K562 (cell line): Measurements from ENCODE around the gene EPHA1. TPM values are rescaled to one million over a fixed set of nuclear protein-coding genes. Genes with fewer than 3 reads are reported as not detected.

Experiments used
- ATAC-seq: fragments of 200-7000 bp; cut with Tn5 transposase; 3 replicates; pipeline ENCODE4 v1.9.1; 2020; ENCODE audit warnings: moderate library complexity
- BruUV-seq: library from RNA; stranded (reverse); fragments of 400-500 nt; replicated peaks from 2 replicates; lab custom pipeline; 2021; lab: Mats Ljungman, UMichigan
- CTCF ChIA-PET: fragments of 300-600 bp; formaldehyde crosslinking; extraction: SDS; loops from one replicate; lab custom pipeline; 2021; ENCODE audit warnings: low intra/inter-chr PET ratio; lab: Yijun Ruan, JAX
- POLR2A ChIA-PET: fragments of 300-600, 350-650 bp; sonication (Branson Sonifier 250); formaldehyde crosslinking; extraction: SDS; loops from one replicate; lab custom pipeline; 2021; ENCODE audit warnings: antibody characterized with exemption, inconsistent platforms; lab: Yijun Ruan, JAX
- DNase-seq, 4 experiments: peaks; one replicate each; pipeline versions ENCODE4 v3.0.0 to v3.0.0-alpha.2; 2011 to 2018; ENCODE audit warnings: low spot score in 3 of 4, mixed read lengths in 3 of 4; ENCODE audit errors: extremely low read depth in 1 of 4
- FAIRE-seq: peaks from 2 replicates; lab custom pipeline; 2011; peaks lifted over from hg19 to GRCh38; lab: Jason Lieb, UNC
- H2AFZ ChIP-seq: 2 replicates; pipeline ENCODE4 v1.6.0; 2011; ENCODE audit warnings: low read depth, low read length, control low read depth, inconsistent platforms
- H3K27ac ChIP-seq: fragments of 200-600 bp; 3 replicates; pipeline ENCODE4 v1.8.0; 2011; ENCODE audit warnings: low read depth, mild to moderate bottlenecking, control low read depth, inconsistent platforms, low read length, moderate library complexity, mixed read lengths; ENCODE audit errors: extremely low read depth
- H3K27me3 ChIP-seq, 2 experiments: fragments of 300-600 bp in 1 of 2; 2 replicates in 1 of 2; 3 replicates in 1 of 2; pipeline versions ENCODE4 v1.6.0 to v1.8.0; 2011; ENCODE audit warnings: inconsistent platforms in 2 of 2, low read length in 2 of 2, mild to moderate bottlenecking in 1 of 2, mixed read lengths in 1 of 2, moderate library complexity in 1 of 2; ENCODE audit not compliant: control insufficient read depth in 2 of 2, insufficient read depth in 2 of 2
- H3K36me3 ChIP-seq: fragments of 300-600 bp; 3 replicates; pipeline ENCODE4 v1.8.0; 2011; ENCODE audit warnings: mild to moderate bottlenecking, low read length, inconsistent platforms; ENCODE audit not compliant: control insufficient read depth, insufficient read depth
- H3K4me1 ChIP-seq, 2 experiments: fragments of 200-600 bp in 1 of 2; replicated peaks in 1 of 2; 2 replicates in 1 of 2; 3 replicates in 1 of 2; pipeline versions ENCODE4 v1.5.1 to v1.8.0; 2011; ENCODE audit warnings: inconsistent platforms in 2 of 2, low read length in 2 of 2, mild to moderate bottlenecking in 1 of 2, mixed read lengths in 1 of 2, moderate library complexity in 1 of 2; ENCODE audit not compliant: control insufficient read depth in 2 of 2, insufficient read depth in 2 of 2
- H3K4me2 ChIP-seq: 2 replicates; pipeline ENCODE4 v1.6.1; 2011; ENCODE audit warnings: low read length, control low read depth, inconsistent platforms, mixed read lengths; ENCODE audit not compliant: insufficient read depth
- H3K4me3 ChIP-seq: fragments of 200-600 bp; sonication (generic), shearing (Covaris generic); 2 replicates; pipeline ENCODE4 v1.5.1; 2016; ENCODE audit warnings: control low read depth, inconsistent platforms
- H3K79me2 ChIP-seq: fragments of 200-600 bp; 3 replicates; pipeline ENCODE4 v1.8.0; 2011; ENCODE audit warnings: low read length, inconsistent platforms; ENCODE audit not compliant: control insufficient read depth, insufficient read depth
- H3K9ac ChIP-seq, 2 experiments: 2 replicates each; pipeline versions ENCODE4 v1.6.0 to v1.6.1; 2011; ENCODE audit warnings: low read depth in 2 of 2, low read length in 2 of 2, control low read depth in 1 of 2, inconsistent platforms in 1 of 2, mild to moderate bottlenecking in 1 of 2, mixed read lengths in 1 of 2; ENCODE audit not compliant: insufficient read depth in 1 of 2
- H3K9me1 ChIP-seq: one replicate; pipeline ENCODE4 v1.6.0; 2011; ENCODE audit warnings: inconsistent platforms, mild to moderate bottlenecking, low read length, moderate library complexity; ENCODE audit not compliant: control insufficient read depth, insufficient read depth
- H3K9me3 ChIP-seq: replicated peaks from 2 replicates; pipeline ENCODE4 v1.5.1; 2011; ENCODE audit warnings: low read depth, low read length, inconsistent platforms; ENCODE audit not compliant: control insufficient read depth, insufficient read depth
- H4K20me1 ChIP-seq: replicated peaks from 2 replicates; pipeline ENCODE4 v1.6.1; 2011; ENCODE audit warnings: low read length, inconsistent platforms, mixed read lengths; ENCODE audit not compliant: control insufficient read depth, insufficient read depth
- CBFA2T2 ChIP-seq: fragments of 450-650 bp; conservative IDR thresholded peaks from 2 replicates; pipeline ENCODE4 v1.6.1; 2017; ENCODE audit warnings: mild to moderate bottlenecking
- CTBP1 ChIP-seq: fragments of 450-650 bp; IDR thresholded peaks from 2 replicates; pipeline ENCODE4 v1.6.1; 2016; ENCODE audit warnings: borderline replicate concordance
- FOSL1 ChIP-seq: fragments of 200-800 bp; sonication (Bioruptor generic); conservative IDR thresholded peaks from 2 replicates; pipeline ENCODE4 v1.6.1; 2016; ENCODE audit warnings: missing genetic modification characterization, missing compliant biosample characterization
- JUND ChIP-seq, 2 experiments: IDR thresholded peaks; 2 replicates in 1 of 2; 3 replicates in 1 of 2; pipeline ENCODE4 v1.6.1; 2011; ENCODE audit warnings: borderline replicate concordance in 2 of 2, low read depth in 2 of 2, low read length in 2 of 2, improper control_type of control experiment in 1 of 2, missing biosample characterization in 1 of 2, missing genetic modification characterization in 1 of 2, missing genetic modification reagents in 1 of 2
- PHF20 ChIP-seq: fragments of 450-650 bp; IDR thresholded peaks from 2 replicates; pipeline ENCODE4 v1.6.1; 2018; ENCODE audit not compliant: partially characterized antibody
- RAD51 ChIP-seq: fragments of 450-650 bp; IDR thresholded peaks from 2 replicates; pipeline ENCODE4 v1.7.1; 2016; ENCODE audit warnings: low read depth, mild to moderate bottlenecking, borderline replicate concordance
- SMARCE1 ChIP-seq: fragments of 450-650 bp; IDR thresholded peaks from 2 replicates; pipeline ENCODE4 v1.7.1; 2016; ENCODE audit warnings: mild to moderate bottlenecking
- TAF7 ChIP-seq: fragments of 450-650 bp; IDR thresholded peaks from 2 replicates; pipeline ENCODE4 v1.6.1; 2016; ENCODE audit warnings: missing genetic modification characterization, missing compliant biosample characterization
- ZNF12 ChIP-seq: sonication (generic); formaldehyde crosslinking; IDR thresholded peaks from 2 replicates; pipeline ENCODE4 v1.4.0; 2020; ENCODE audit warnings: mild to moderate bottlenecking, missing genetic modification reagents
- WGBS: fragments of 100-300 bp; shearing (Covaris generic); methylation state at CpG from one replicate; pipeline ENCODE4 v1.1.6; 2016; ENCODE audit warnings: low coverage, mixed read lengths; ENCODE audit not compliant: insufficient coverage; ENCODE audit errors: missing lambda C conversion rate; 5-methylcytosine and 5-hydroxymethylcytosine counted together
- in situ Hi-C: fragments of 300-500 bp; cut with MboI; formaldehyde crosslinking; loops from 4 replicates; pipeline ENCODE4 v1.15.0; 2018; ENCODE audit warnings: inconsistent platforms, mixed read lengths
- intact Hi-C: fragments of 100-400 bp; cut with micrococcal nuclease; formaldehyde crosslinking; loops from 2 replicates; pipeline ENCODE4 v1.14.2; 2022
- polyA plus RNA-seq, 8 experiments: library from polyadenylated mRNA; depleted of rRNA in 4 of 8; stranded (reverse) in 5 of 8; unstranded in 3 of 8; fragments of >200 nt; fragmentation: Nextera tagmentation in 2 of 8; fragmentation: Illumina TruSeq in 1 of 8; extraction: Ambion mirVana in 2 of 8; extraction: Trizol in 1 of 8; gene quantifications; 2 replicates each; pipeline versions ENCODE4 v1.2.1 to v1.2.3, GENCODE V29; 2011 to 2014; ENCODE audit warnings: inconsistent platforms in 1 of 8, missing spikeins in 1 of 8
- total RNA-seq, 7 experiments: library from RNA; depleted of rRNA in 6 of 7; stranded (reverse); fragments of >200 nt in 6 of 7; fragmentation: Illumina TruSeq in 2 of 7; extraction: Trizol in 2 of 7; gene quantifications; 2 replicates each; pipeline versions ENCODE4 v1.2.1 to v1.2.3, GENCODE V29; 2011 to 2021; ENCODE audit warnings: low replicate concordance in 1 of 7
- TF ChIP-seq, protein P1 (sequence below), 2 experiments: fragments of 450-650 bp; IDR thresholded peaks; 2 replicates each; pipeline ENCODE4 v1.6.1; 2016
- TF ChIP-seq, protein P2 (sequence below): sonication (generic); formaldehyde crosslinking; IDR thresholded peaks from 2 replicates; pipeline ENCODE4 v1.5.0; 2020; ENCODE audit warnings: missing genetic modification reagents
- TF ChIP-seq, protein P3 (sequence below): sonication (generic); formaldehyde crosslinking; IDR thresholded peaks from 2 replicates; pipeline ENCODE4 v1.9.0; 2022; ENCODE audit warnings: mild to moderate bottlenecking, missing genetic modification reagents
- TF ChIP-seq, protein P4 (sequence below): fragments of 450-650 bp; formaldehyde crosslinking; IDR thresholded peaks from 2 replicates; pipeline ENCODE4 v1.4.0; 2020; ENCODE audit warnings: mild to moderate bottlenecking, mixed read lengths
- TF ChIP-seq, protein P5 (sequence below), 2 experiments: fragments of 450-650 bp in 1 of 2; sonication (generic) in 1 of 2; formaldehyde crosslinking in 1 of 2; IDR thresholded peaks in 1 of 2; conservative IDR thresholded peaks in 1 of 2; 2 replicates each; pipeline versions ENCODE4 v1.6.1 to v1.8.1; 2016 to 2023; ENCODE audit warnings: mild to moderate bottlenecking in 2 of 2, moderate library complexity in 2 of 2, inconsistent platforms in 1 of 2, missing genetic modification reagents in 1 of 2

The EPHA1 gene
- total and polyA plus RNA-seq, 9 of the 15 experiments (the other 6 are each of a cell fraction or from before 2014, with no cell fraction given) = 0.22 to 0.57 (median 0.32) TPM; not detected in 6

DNA sequence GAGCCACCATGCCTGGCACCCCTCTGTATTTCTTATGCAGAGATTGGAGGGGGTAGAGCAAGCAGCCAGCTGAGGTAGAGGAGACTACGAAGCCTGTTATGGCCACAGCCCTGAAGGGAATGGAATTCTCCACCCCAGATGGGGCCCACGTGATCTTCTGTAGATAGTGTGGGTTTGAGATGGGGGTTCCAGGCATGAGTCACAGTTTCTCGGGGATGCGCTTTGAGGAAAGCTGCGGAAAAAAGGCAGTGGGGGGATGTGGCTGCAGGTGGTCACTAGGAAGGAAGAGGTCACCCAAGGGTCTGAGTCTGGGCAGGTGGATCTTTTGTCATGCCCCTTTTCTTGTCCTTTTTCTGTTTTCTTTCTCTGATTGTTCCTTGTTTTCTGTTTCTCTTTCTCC, 57.6 kb downstream of the EPHA1 start:
- H4K20me1 ChIP-seq = no peaks in the 10 kb centered on the region
- TF ChIP-seq ZNF12 (CRISPR knock-in tag) (no peak), CTBP1 (0 out of 2 replicates have a peak, but pooled peaks have one; percentile 15), JUND (IDR thresholded peaks at IDR 0.05; ENCODE audit: borderline replicate concordance, low read depth, low read length) (peak; percentile 54; the same call in 1 of the 2 replicates), JUND (tag; IDR thresholded peaks at IDR 0.05; ENCODE audit: borderline replicate concordance, low read depth, low read length) (no peak; the same call in 2 of the 3 replicates), RAD51 (peak; percentile 64; the same call in 1 of the 2 replicates), CBFA2T2 (0 out of 2 replicates have a peak, but pooled peaks have one; percentile 28), FOSL1 (tag) (peak; percentile 68), TAF7 (tag) (no peak), SMARCE1 (0 out of 2 replicates have a peak, but pooled peaks have one; percentile 23), PHF20 (no peak)
- TF ChIP-seq, protein P1, sequence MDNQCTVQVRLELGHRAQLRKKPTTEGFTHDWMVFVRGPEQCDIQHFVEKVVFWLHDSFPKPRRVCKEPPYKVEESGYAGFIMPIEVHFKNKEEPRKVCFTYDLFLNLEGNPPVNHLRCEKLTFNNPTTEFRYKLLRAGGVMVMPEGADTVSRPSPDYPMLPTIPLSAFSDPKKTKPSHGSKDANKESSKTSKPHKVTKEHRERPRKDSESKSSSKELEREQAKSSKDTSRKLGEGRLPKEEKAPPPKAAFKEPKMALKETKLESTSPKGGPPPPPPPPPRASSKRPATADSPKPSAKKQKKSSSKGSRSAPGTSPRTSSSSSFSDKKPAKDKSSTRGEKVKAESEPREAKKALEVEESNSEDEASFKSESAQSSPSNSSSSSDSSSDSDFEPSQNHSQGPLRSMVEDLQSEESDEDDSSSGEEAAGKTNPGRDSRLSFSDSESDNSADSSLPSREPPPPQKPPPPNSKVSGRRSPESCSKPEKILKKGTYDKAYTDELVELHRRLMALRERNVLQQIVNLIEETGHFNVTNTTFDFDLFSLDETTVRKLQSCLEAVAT (IDR thresholded peaks at IDR 0.05) = no peak
- TF ChIP-seq, protein P2, sequence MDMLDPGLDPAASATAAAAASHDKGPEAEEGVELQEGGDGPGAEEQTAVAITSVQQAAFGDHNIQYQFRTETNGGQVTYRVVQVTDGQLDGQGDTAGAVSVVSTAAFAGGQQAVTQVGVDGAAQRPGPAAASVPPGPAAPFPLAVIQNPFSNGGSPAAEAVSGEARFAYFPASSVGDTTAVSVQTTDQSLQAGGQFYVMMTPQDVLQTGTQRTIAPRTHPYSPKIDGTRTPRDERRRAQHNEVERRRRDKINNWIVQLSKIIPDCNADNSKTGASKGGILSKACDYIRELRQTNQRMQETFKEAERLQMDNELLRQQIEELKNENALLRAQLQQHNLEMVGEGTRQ = peak; percentile 80
- TF ChIP-seq, protein P3, sequence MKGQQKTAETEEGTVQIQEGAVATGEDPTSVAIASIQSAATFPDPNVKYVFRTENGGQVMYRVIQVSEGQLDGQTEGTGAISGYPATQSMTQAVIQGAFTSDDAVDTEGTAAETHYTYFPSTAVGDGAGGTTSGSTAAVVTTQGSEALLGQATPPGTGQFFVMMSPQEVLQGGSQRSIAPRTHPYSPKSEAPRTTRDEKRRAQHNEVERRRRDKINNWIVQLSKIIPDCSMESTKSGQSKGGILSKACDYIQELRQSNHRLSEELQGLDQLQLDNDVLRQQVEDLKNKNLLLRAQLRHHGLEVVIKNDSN = peak; percentile 71
- TF ChIP-seq, protein P4, sequence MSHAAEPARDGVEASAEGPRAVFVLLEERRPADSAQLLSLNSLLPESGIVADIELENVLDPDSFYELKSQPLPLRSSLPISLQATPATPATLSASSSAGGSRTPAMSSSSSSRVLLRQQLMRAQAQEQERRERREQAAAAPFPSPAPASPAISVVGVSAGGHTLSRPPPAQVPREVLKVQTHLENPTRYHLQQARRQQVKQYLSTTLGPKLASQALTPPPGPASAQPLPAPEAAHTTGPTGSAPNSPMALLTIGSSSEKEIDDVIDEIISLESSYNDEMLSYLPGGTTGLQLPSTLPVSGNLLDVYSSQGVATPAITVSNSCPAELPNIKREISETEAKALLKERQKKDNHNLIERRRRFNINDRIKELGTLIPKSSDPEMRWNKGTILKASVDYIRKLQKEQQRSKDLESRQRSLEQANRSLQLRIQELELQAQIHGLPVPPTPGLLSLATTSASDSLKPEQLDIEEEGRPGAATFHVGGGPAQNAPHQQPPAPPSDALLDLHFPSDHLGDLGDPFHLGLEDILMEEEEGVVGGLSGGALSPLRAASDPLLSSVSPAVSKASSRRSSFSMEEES (CRISPR knock-in tag) = peak; percentile 30; the same call in 1 of the 2 replicates
- TF ChIP-seq, protein P5, sequence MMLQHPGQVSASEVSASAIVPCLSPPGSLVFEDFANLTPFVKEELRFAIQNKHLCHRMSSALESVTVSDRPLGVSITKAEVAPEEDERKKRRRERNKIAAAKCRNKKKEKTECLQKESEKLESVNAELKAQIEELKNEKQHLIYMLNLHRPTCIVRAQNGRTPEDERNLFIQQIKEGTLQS (IDR thresholded peaks at IDR 0.05) = peak; percentile 28; the same call in 1 of the 2 replicates
- TF ChIP-seq, protein P5 (CRISPR knock-in tag; conservative IDR thresholded peaks at IDR 0.05) = no peak
- no peak overlapping the region for H3K4me3 ChIP-seq
- no peak overlapping the region for H3K9ac ChIP-seq
- in situ Hi-C loops = no loop called here
- FAIRE-seq (no peak), ATAC-seq (no peak), DNase-seq (peak in 2 of 4 experiments; percentile 45 to 47)
- H3K79me2 ChIP-seq = no peaks in the 10 kb centered on the region
- H3K4me2 ChIP-seq = no peak overlapping the region
- peaks cover 59 to 78% of the 10 kb centered on the region in 2 experiments for H3K27me3 ChIP-seq
- peaks cover 0 to 3% of the 10 kb centered on the region in 2 experiments; a peak in 2 of 5 replicates for H3K4me1 ChIP-seq
- WGBS = 3% methylated on average over 5 of the region's 5 CpGs
- H3K36me3 ChIP-seq = no peaks in the 10 kb centered on the region
- ChIA-PET CTCF (no interaction called here), POLR2A (interaction anchor here (0.6 to 1.0 kb wide), 3 partner anchors 39 to 66 kb away, joined by 3 read pairs; no protein-coding TSS in a partner anchor)
- no peaks in the 10 kb centered on the region for H3K9me1 ChIP-seq
- H3K9me3 ChIP-seq = no peaks in the 10 kb centered on the region
- intact Hi-C loops = no loop called here
- H3K27ac ChIP-seq = no peak overlapping the region
- H2AFZ ChIP-seq = no peak overlapping the region
- BruUV-seq = no TSS peak
